ENCODE results near the gene PFN1. TPM values are rescaled to one million over a fixed set of nuclear protein-coding genes. Genes with fewer than 3 reads are reported as not detected.

The PFN1 gene
- total and polyA plus RNA-seq, 2 experiments from 2014 or later = 244 to 706 TPM

DNA sequence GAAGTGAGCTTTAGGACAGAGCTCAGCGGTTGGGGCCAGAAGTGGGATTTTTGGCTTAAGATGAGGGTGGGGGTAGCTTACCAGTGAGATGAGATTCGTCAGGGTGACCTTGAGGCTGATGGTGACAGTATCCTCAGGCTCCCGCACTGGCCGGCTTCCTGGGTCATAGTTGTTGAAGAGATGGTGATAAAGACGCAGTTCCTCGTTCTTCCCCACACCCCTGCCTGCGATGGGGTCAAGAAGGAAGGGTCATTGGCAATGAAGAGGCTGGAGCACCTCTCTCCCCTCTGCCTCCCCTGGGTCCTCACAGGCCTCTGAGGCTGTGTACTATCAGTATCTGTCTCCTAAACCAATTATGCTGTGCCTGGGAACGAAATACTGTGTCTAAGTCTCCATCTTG, 45.8 kb downstream of the PFN1 start:
- no peaks in the 10 kb centered on the region for H3K9me2 ChIP-seq (replicated peaks; ENCODE audit: insufficient read depth)
- no peak overlapping the region for H2AFZ ChIP-seq
- H3K4me1 ChIP-seq (ENCODE audit: insufficient read depth) = peaks cover 7% of the 10 kb centered on the region
- no peaks in the 10 kb centered on the region for H3K27me3 ChIP-seq
- H3K27ac ChIP-seq = no peak overlapping the region
- no peaks in the 10 kb centered on the region for H3K36me3 ChIP-seq (replicated peaks; ENCODE audit: insufficient read depth, low read depth)
- DNase-seq (ENCODE audit: low spot score) = no peak
- no peaks in the 10 kb centered on the region for H3K9me3 ChIP-seq (ENCODE audit: low read depth)
- H3K4me2 ChIP-seq = no peak overlapping the region
- H3K79me2 ChIP-seq = no peaks in the 10 kb centered on the region
- no peaks in the 10 kb centered on the region for H4K20me1 ChIP-seq (ENCODE audit: insufficient read depth, poor library complexity, severe bottlenecking)
- TF ChIP-seq, protein P1, sequence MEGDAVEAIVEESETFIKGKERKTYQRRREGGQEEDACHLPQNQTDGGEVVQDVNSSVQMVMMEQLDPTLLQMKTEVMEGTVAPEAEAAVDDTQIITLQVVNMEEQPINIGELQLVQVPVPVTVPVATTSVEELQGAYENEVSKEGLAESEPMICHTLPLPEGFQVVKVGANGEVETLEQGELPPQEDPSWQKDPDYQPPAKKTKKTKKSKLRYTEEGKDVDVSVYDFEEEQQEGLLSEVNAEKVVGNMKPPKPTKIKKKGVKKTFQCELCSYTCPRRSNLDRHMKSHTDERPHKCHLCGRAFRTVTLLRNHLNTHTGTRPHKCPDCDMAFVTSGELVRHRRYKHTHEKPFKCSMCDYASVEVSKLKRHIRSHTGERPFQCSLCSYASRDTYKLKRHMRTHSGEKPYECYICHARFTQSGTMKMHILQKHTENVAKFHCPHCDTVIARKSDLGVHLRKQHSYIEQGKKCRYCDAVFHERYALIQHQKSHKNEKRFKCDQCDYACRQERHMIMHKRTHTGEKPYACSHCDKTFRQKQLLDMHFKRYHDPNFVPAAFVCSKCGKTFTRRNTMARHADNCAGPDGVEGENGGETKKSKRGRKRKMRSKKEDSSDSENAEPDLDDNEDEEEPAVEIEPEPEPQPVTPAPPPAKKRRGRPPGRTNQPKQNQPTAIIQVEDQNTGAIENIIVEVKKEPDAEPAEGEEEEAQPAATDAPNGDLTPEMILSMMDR (IDR thresholded peaks at IDR 0.05; ENCODE audit: poor library complexity) = no peak
- TF ChIP-seq EZH2 (IDR thresholded peaks at IDR 0.05; ENCODE audit: borderline replicate concordance) = no peak
- no peak for TF ChIP-seq EZH2phosphoT487 (IDR thresholded peaks at IDR 0.05; ENCODE audit: low read depth, severe bottlenecking, unreplicated experiment)
- WGBS (ENCODE audit: low lambda C conversion rate, missing lambda C conversion rate) = 86% methylated on average over 8 of the region's 8 CpGs
- H3K4me3 ChIP-seq = no peak overlapping the region

DNA sequence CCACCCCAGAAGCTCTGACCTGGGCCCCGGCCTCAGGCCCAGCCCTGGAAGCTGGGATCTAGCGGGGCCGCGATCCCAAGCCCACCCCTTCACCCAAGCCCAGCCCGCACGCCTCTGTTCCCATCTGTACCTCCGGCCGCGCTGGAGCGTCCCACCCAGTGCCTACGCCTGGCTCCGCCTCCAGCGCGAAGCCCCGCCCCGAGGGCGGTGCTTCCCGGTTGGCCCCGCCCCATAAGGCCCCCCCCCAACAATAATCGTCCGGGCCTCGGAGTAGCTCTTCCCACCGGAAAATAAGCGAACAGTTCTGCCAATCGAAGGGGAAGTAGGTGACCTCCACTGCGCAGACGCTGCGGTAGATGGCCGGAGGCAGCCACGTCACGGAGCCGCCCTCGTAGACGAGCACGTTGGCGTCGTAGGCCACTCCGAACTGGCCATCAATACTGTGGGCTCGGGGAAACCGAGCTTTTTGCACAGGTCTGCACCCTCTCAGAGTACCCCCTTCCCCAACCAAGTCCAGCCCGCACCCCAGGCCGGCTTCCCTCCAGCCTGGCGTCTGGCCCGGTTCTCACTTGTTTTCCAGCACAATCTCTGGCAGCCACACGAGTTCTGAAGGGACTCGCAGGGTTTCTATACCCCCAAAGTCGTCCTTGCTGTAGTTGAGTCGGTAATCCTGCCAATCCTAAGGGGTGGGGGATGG, 46.5 kb downstream of the PFN1 start:
- Histone ChIP-seq H2AFZ (no peak overlapping the region), H3K27me3 (no peaks in the 10 kb centered on the region), H3K36me3 (replicated peaks; ENCODE audit: insufficient read depth, low read depth) (no peaks in the 10 kb centered on the region), H3K4me3 (no peak overlapping the region), H3K79me2 (no peaks in the 10 kb centered on the region), H3K9me2 (replicated peaks; ENCODE audit: insufficient read depth) (no peaks in the 10 kb centered on the region), H3K4me2 (no peak overlapping the region), H3K9me3 (ENCODE audit: low read depth) (no peaks in the 10 kb centered on the region), H4K20me1 (ENCODE audit: insufficient read depth, poor library complexity, severe bottlenecking) (no peaks in the 10 kb centered on the region), H3K27ac (no peak overlapping the region), H3K4me1 (ENCODE audit: insufficient read depth) (peaks cover 7% of the 10 kb centered on the region)
- DNase-seq (ENCODE audit: low spot score) = no peak
- WGBS (ENCODE audit: low lambda C conversion rate, missing lambda C conversion rate) = 98% methylated on average over 28 of the region's 48 CpGs
- TF ChIP-seq EZH2phosphoT487 (IDR thresholded peaks at IDR 0.05; ENCODE audit: low read depth, severe bottlenecking, unreplicated experiment) = no peak
- TF ChIP-seq EZH2 (IDR thresholded peaks at IDR 0.05; ENCODE audit: borderline replicate concordance) = no peak
- TF ChIP-seq, protein P1 (IDR thresholded peaks at IDR 0.05; ENCODE audit: poor library complexity) = no peak

DNA sequence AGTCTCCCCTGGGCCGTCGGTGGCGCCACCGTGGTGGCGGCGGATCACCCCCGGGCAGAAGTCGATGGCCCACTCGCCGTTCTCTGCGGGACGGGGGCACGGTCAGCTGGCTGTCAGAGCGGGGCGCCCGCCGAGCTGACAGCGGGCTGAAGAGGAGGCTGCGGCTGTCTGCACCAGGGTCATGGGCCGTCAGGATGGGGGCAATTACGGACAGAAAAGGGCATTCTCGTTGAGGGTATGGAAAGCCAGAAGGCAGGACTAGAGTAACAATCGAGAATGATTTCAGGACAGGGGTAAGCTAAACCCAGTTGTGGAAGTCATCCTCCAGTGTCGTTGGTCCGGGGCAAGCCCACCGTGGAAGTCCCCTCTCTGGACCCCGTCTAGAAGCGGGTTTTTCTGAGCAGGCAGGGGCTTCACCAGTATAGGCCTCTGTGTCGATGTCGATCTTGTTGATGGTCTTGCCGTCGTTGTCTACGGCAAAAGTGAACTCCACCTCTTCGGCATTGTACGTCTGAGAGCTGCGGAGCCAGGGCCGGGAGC, 47.2 kb downstream of the PFN1 start:
- Histone ChIP-seq H3K4me2 (no peak overlapping the region), H3K27ac (no peak overlapping the region), H3K79me2 (no peaks in the 10 kb centered on the region), H3K27me3 (no peaks in the 10 kb centered on the region), H4K20me1 (ENCODE audit: insufficient read depth, poor library complexity, severe bottlenecking) (no peaks in the 10 kb centered on the region), H3K4me1 (ENCODE audit: insufficient read depth) (peaks cover 7% of the 10 kb centered on the region), H2AFZ (no peak overlapping the region), H3K9me2 (replicated peaks; ENCODE audit: insufficient read depth) (no peaks in the 10 kb centered on the region), H3K9me3 (ENCODE audit: low read depth) (no peaks in the 10 kb centered on the region), H3K4me3 (no peak overlapping the region), H3K36me3 (replicated peaks; ENCODE audit: insufficient read depth, low read depth) (no peaks in the 10 kb centered on the region)
- DNase-seq (ENCODE audit: low spot score) = no peak
- WGBS (ENCODE audit: low lambda C conversion rate, missing lambda C conversion rate) = 93% methylated on average over 37 of the region's 37 CpGs
- no peak for TF ChIP-seq EZH2phosphoT487 (IDR thresholded peaks at IDR 0.05; ENCODE audit: low read depth, severe bottlenecking, unreplicated experiment)
- TF ChIP-seq, protein P1 (IDR thresholded peaks at IDR 0.05; ENCODE audit: poor library complexity) = no peak
- TF ChIP-seq EZH2 (IDR thresholded peaks at IDR 0.05; ENCODE audit: borderline replicate concordance) = no peak
